SK-N-SH (cell line): ENCODE measurements around the gene MADD. TPM values are rescaled to one million over a fixed set of nuclear protein-coding genes. Genes with fewer than 3 reads are reported as not detected.

Experiments used
- CTCF ChIA-PET: fragments of 300-600, 350-600 bp; formaldehyde crosslinking; extraction: SDS; loops from one replicate; lab custom pipeline; 2021; lab: Yijun Ruan, JAX
- POLR2A ChIA-PET: fragments of 350-600 bp; sonication (Branson Sonifier 250); formaldehyde crosslinking; extraction: SDS; loops from one replicate; lab custom pipeline; 2020; ENCODE audit warnings: antibody characterized with exemption, inconsistent platforms; lab: Yijun Ruan, JAX
- DNase-seq: peaks from one replicate; pipeline ENCODE4 v3.0.0; 2012
- H2AFZ ChIP-seq: fragments of 200-600 bp; sonication (generic); 2 replicates; pipeline ENCODE4 v1.8.1; 2016; ENCODE audit warnings: antibody characterized with exemption, mild to moderate bottlenecking, low read depth
- H3F3A ChIP-seq: fragments of 200-600 bp; sonication (generic); replicated peaks from 2 replicates; pipeline ENCODE3; 2016; ENCODE audit warnings: antibody characterized with exemption, mild to moderate bottlenecking; ENCODE audit not compliant: insufficient read depth
- H3K27ac ChIP-seq, 2 experiments: fragments of 200-500 bp in 1 of 2; fragments of 200-600 bp in 1 of 2; sonication (Bioruptor generic) in 1 of 2; sonication (generic), shearing (Covaris generic) in 1 of 2; 2 replicates each; pipeline versions ENCODE4 v1.5.1 to v1.6.1; 2014 to 2016; ENCODE audit warnings: low read depth in 2 of 2, inconsistent platforms in 1 of 2, low read length in 1 of 2, mild to moderate bottlenecking in 1 of 2, mixed read lengths in 1 of 2
- H3K27me3 ChIP-seq: fragments of 200-600 bp; sonication (generic), shearing (Covaris generic); 2 replicates; pipeline ENCODE4 v1.6.1; 2016; ENCODE audit warnings: mixed run types; ENCODE audit not compliant: insufficient read depth
- H3K36me3 ChIP-seq, 2 experiments: fragments of 200-500 bp in 1 of 2; fragments of 200-600 bp in 1 of 2; sonication (Bioruptor generic) in 1 of 2; sonication (generic) in 1 of 2; replicated peaks in 1 of 2; 2 replicates each; pipeline versions ENCODE3 to v1.5.1; 2014 to 2016; ENCODE audit warnings: low read length in 1 of 2, mild to moderate bottlenecking in 1 of 2; ENCODE audit not compliant: insufficient read depth in 2 of 2, control insufficient read depth in 1 of 2
- H3K4me1 ChIP-seq, 2 experiments: fragments of 200-500 bp in 1 of 2; fragments of 200-600 bp in 1 of 2; sonication (Bioruptor generic) in 1 of 2; sonication (generic), shearing (Covaris generic) in 1 of 2; 2 replicates each; pipeline versions ENCODE4 v1.5.1 to v1.6.1; 2014 to 2016; ENCODE audit warnings: low read depth in 1 of 2, low read length in 1 of 2, mixed run types in 1 of 2; ENCODE audit not compliant: insufficient read depth in 2 of 2, control insufficient read depth in 1 of 2
- H3K4me2 ChIP-seq: fragments of 200-600 bp; sonication (generic), shearing (Covaris generic); 2 replicates; pipeline ENCODE4 v1.6.1; 2017; ENCODE audit warnings: mixed run types
- H3K4me3 ChIP-seq, 2 experiments: fragments of 200-500 bp in 1 of 2; fragments of 200-600 bp in 1 of 2; sonication (Bioruptor generic) in 1 of 2; sonication (generic), shearing (Covaris generic) in 1 of 2; 2 replicates each; pipeline versions ENCODE4 v1.5.1 to v1.8.1; 2014 to 2016; ENCODE audit warnings: low read depth in 2 of 2, inconsistent platforms in 1 of 2, low read length in 1 of 2, mild to moderate bottlenecking in 1 of 2, mixed read lengths in 1 of 2, moderate library complexity in 1 of 2
- H3K79me2 ChIP-seq: fragments of 200-600 bp; sonication (generic); 2 replicates; pipeline ENCODE4 v1.8.1; 2017; ENCODE audit warnings: mild to moderate bottlenecking; ENCODE audit not compliant: insufficient read depth
- H3K9ac ChIP-seq: fragments of 200-600 bp; sonication (generic); 2 replicates; pipeline ENCODE4 v1.6.1; 2017; ENCODE audit warnings: mixed run types
- H3K9me2 ChIP-seq: fragments of 200-600 bp; sonication (generic); 2 replicates; pipeline ENCODE4 v1.6.1; 2017; ENCODE audit warnings: mixed run types
- H3K9me3 ChIP-seq: fragments of 200-600 bp; sonication (generic); 2 replicates; pipeline ENCODE4 v1.6.1; 2017; ENCODE audit warnings: mixed run types, mild to moderate bottlenecking, moderate library complexity
- H4K20me1 ChIP-seq: fragments of 200-600 bp; sonication (generic); 2 replicates; pipeline ENCODE4 v1.6.1; 2017; ENCODE audit warnings: mild to moderate bottlenecking, mixed run types; ENCODE audit not compliant: insufficient read depth
- CTCF ChIP-seq: fragments of 200-600 bp; sonication (generic); IDR thresholded peaks from 2 replicates; pipeline ENCODE4 v1.6.1; 2017; ENCODE audit warnings: antibody characterized with exemption, mild to moderate bottlenecking, moderate library complexity
- EZH2phosphoT487 ChIP-seq: fragments of 200-600 bp; sonication (generic); IDR thresholded peaks from 2 replicates; pipeline ENCODE4 v1.6.1; 2017; ENCODE audit warnings: low read depth, mixed run types, mild to moderate bottlenecking, antibody characterized with exemption, moderate library complexity, borderline replicate concordance
- FOSL2 ChIP-seq: IDR thresholded peaks from 2 replicates; pipeline ENCODE4 v1.4.0; 2012; ENCODE audit warnings: low read depth, mild to moderate bottlenecking, moderate library complexity, borderline replicate concordance
- FOXM1 ChIP-seq: IDR thresholded peaks from 2 replicates; pipeline ENCODE4 v1.4.0; 2012; ENCODE audit warnings: low read depth, mild to moderate bottlenecking
- GABPA ChIP-seq: IDR thresholded peaks from 2 replicates; pipeline ENCODE4 v1.4.0; 2012; ENCODE audit warnings: low read depth, mild to moderate bottlenecking
- GATA2 ChIP-seq: sonication (generic); formaldehyde crosslinking; IDR thresholded peaks from 2 replicates; pipeline ENCODE4 v1.5.0; 2020; ENCODE audit warnings: mild to moderate bottlenecking, missing genetic modification reagents
- IRF3 ChIP-seq: fragments of 150-350 bp; IDR thresholded peaks from 2 replicates; pipeline ENCODE4 v1.6.1; 2016; ENCODE audit warnings: mild to moderate bottlenecking, low read depth, low read length
- JUND ChIP-seq: IDR thresholded peaks from 2 replicates; pipeline ENCODE4 v1.4.0; 2012
- MXI1 ChIP-seq: IDR thresholded peaks from 2 replicates; pipeline ENCODE4 v1.6.1; 2012; ENCODE audit warnings: mild to moderate bottlenecking, low read depth, low read length, improper control_type of control experiment
- NRF1 ChIP-seq: IDR thresholded peaks from 2 replicates; pipeline ENCODE4 v1.6.1; 2012; ENCODE audit warnings: low read depth, mild to moderate bottlenecking, low read length
- PBX3 ChIP-seq: IDR thresholded peaks from 2 replicates; pipeline ENCODE4; 2012
- POLR2AphosphoS5 ChIP-seq: IDR thresholded peaks from 2 replicates; pipeline ENCODE4 v1.6.1; 2012; ENCODE audit warnings: low read depth, low read length
- RAD21 ChIP-seq: IDR thresholded peaks from 2 replicates; pipeline ENCODE4 v1.6.1; 2012; ENCODE audit warnings: mild to moderate bottlenecking, low read length
- RCOR1 ChIP-seq: fragments of 150-350 bp; IDR thresholded peaks from 2 replicates; pipeline ENCODE4 v1.6.1; 2017; ENCODE audit warnings: antibody characterized with exemption, low read length
- RFX5 ChIP-seq: IDR thresholded peaks from 2 replicates; pipeline ENCODE4 v1.6.1; 2012; ENCODE audit warnings: mild to moderate bottlenecking, improper control_type of control experiment, low read length
- RXRA ChIP-seq: IDR thresholded peaks from 2 replicates; pipeline ENCODE4 v1.4.0; 2012; ENCODE audit warnings: low read depth, mild to moderate bottlenecking, borderline replicate concordance
- SIN3A ChIP-seq: IDR thresholded peaks from 2 replicates; pipeline ENCODE4 v1.6.1; 2012; ENCODE audit warnings: low read depth, mild to moderate bottlenecking, low read length, moderate library complexity, borderline replicate concordance
- TAF1 ChIP-seq: IDR thresholded peaks from 2 replicates; pipeline ENCODE4 v1.6.1; 2012; ENCODE audit warnings: low read depth, mild to moderate bottlenecking, low read length, moderate library complexity, borderline replicate concordance
- USF1 ChIP-seq: IDR thresholded peaks from 2 replicates; pipeline ENCODE4 v1.4.0; 2012; ENCODE audit warnings: low read depth, borderline replicate concordance
- USF2 ChIP-seq: fragments of 150-350 bp; IDR thresholded peaks from 2 replicates; pipeline ENCODE4 v1.6.1; 2017; ENCODE audit warnings: antibody characterized with exemption, low read length, low read depth, borderline replicate concordance
- WGBS: methylation state at CpG from one replicate; pipeline ENCODE4 v1.1.6; 2017; ENCODE audit warnings: low lambda C conversion rate; 5-methylcytosine and 5-hydroxymethylcytosine counted together
- polyA plus RNA-seq, 3 experiments: library from polyadenylated mRNA; depleted of rRNA; stranded (reverse); fragments of >200 nt; gene quantifications; 2 replicates each; pipeline ENCODE4 v1.2.3, GENCODE V29; 2012

The MADD gene
- polyA plus RNA-seq, 1 of the 3 experiments (the other 2 are of a cell fraction): 16.4 TPM

GRCh38 chr11:47251751-47252150 is 18.2 kb upstream of the MADD start:
- no peaks in the 10 kb centered on the region for H3K9me2 ChIP-seq
- peaks cover 22 to 25% of the 10 kb centered on the region in 2 experiments for H3K4me1 ChIP-seq
- no peak overlapping the region for H3K9ac ChIP-seq
- H3K27me3 ChIP-seq: no peaks in the 10 kb centered on the region
- H3K4me2 ChIP-seq: no peak overlapping the region
- H2AFZ ChIP-seq: no peak overlapping the region
- ChIA-PET POLR2A (no interaction called here), CTCF (interaction anchor here (0.9 kb wide), 1 partner anchor 15 kb away, joined by 3 read pairs; no protein-coding TSS in a partner anchor)
- DNase-seq: no peak
- H3K36me3 ChIP-seq: no peaks in the 10 kb centered on the region
- TF ChIP-seq RAD21 (no peak), FOXM1 (no peak), TAF1 (no peak), SIN3A (no peak), IRF3 (no peak), GATA2 (no peak), USF1 (no peak), NRF1 (no peak), PBX3 (no peak), RXRA (no peak), GABPA (no peak), FOSL2 (no peak), CTCF (no peak), EZH2phosphoT487 (no peak), POLR2AphosphoS5 (no peak), RCOR1 (no peak), USF2 (no peak), JUND (no peak), RFX5 (no peak), MXI1 (no peak)
- WGBS: 85% methylated on average over 3 of the region's 3 CpGs
- H3K27ac ChIP-seq: no peak overlapping the region
- no peaks in the 10 kb centered on the region for H3K9me3 ChIP-seq
- no peaks in the 10 kb centered on the region for H4K20me1 ChIP-seq
- no peaks in the 10 kb centered on the region for H3F3A ChIP-seq
- H3K79me2 ChIP-seq: peaks cover 19% of the 10 kb centered on the region
- no peak overlapping the region for H3K4me3 ChIP-seq
